Calu3 (cell line): ENCODE measurements around the gene WASHC4. TPM values are rescaled to one million over a fixed set of nuclear protein-coding genes. Genes with fewer than 3 reads are reported as not detected.

ENCODE experiments used
- BruUV-seq: library from RNA; stranded (reverse); fragments of 400-500 nt; replicated peaks from 2 replicates; lab custom pipeline; 2021; lab: Mats Ljungman, UMichigan
- CTCF ChIA-PET: fragments of 300-600 bp; sonication (Branson Sonifier 250); formaldehyde crosslinking; loops from one replicate; lab custom pipeline; 2022; ENCODE audit warnings: antibody characterized with exemption; lab: Charles Lee
- DNase-seq: peaks from one replicate; pipeline ENCODE4 v3.0.0; 2022
- H3K27ac Mint-ChIP-seq: one replicate; pipeline ENCODE4 v1.8.0; 2022; ENCODE audit warnings: mixed read lengths; ENCODE audit not compliant: unreplicated experiment
- H3K27me3 Mint-ChIP-seq: one replicate; pipeline ENCODE4 v1.8.0; 2022; ENCODE audit warnings: mixed read lengths; ENCODE audit not compliant: unreplicated experiment
- H3K36me3 Mint-ChIP-seq: one replicate; pipeline ENCODE4 v1.8.0; 2022; ENCODE audit warnings: mild to moderate bottlenecking, moderate library complexity, mixed read lengths; ENCODE audit not compliant: insufficient read depth, unreplicated experiment
- H3K4me1 Mint-ChIP-seq: one replicate; pipeline ENCODE4 v1.8.0; 2022; ENCODE audit warnings: mild to moderate bottlenecking, low read depth, mixed read lengths; ENCODE audit not compliant: unreplicated experiment
- H3K4me3 Mint-ChIP-seq: one replicate; pipeline ENCODE4 v1.8.0; 2022; ENCODE audit warnings: mild to moderate bottlenecking, low read depth, moderate library complexity, mixed read lengths; ENCODE audit not compliant: unreplicated experiment
- H3K9me3 Mint-ChIP-seq: one replicate; pipeline ENCODE4 v1.8.0; 2022; ENCODE audit warnings: low read depth, mixed read lengths; ENCODE audit not compliant: unreplicated experiment
- intact Hi-C: fragments of 100-400 bp; cut with micrococcal nuclease; formaldehyde crosslinking; loops from one replicate; pipeline ENCODE4 v1.10.0; 2022; ENCODE audit not compliant: unreplicated experiment
- total RNA-seq: library from RNA; stranded (reverse); gene quantifications from 2 replicates; pipeline ENCODE4 v1.2.3, GENCODE V29; 2022
- TF ChIP-seq, protein P1 (sequence below): fragments of 200-600 bp; IDR thresholded peaks from one replicate; pipeline ENCODE4 v1.8.0; 2022; ENCODE audit warnings: antibody characterized with exemption; ENCODE audit not compliant: unreplicated experiment

Gene WASHC4
- total RNA-seq, 1 experiment from 2014 or later = 73.0 TPM

DNA sequence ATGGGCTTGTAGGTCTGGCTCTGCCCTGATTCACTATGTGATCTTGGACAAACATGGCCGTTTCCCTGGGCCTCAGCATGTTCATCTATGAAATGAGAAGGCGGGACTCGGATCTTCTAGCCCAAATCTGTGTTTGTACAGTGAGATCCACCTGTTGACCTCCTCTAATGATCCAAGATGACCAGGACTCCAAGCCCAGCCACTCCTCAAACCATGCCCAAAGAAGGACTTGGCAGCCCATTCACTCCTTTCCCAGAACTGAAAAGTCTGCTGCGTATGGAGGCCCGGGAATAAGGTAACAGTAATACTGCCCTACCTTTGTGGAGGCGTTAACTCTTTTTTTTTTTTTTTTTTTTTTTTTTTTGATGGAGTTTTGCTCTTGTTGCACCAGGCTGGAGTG is 88.6 kb downstream of the WASHC4 start:
- Mint-ChIP-seq H3K4me1 (no peaks in the 10 kb centered on the region), H3K9me3 (no peaks in the 10 kb centered on the region), H3K4me3 (no peak overlapping the region), H3K27me3 (no peaks in the 10 kb centered on the region), H3K27ac (no peak overlapping the region), H3K36me3 (peaks cover 69% of the 10 kb centered on the region)
- DNase-seq = no peak
- CTCF ChIA-PET = no interaction called here
- no TSS peak for BruUV-seq
- intact Hi-C loops = no loop called here
- TF ChIP-seq, protein P1, sequence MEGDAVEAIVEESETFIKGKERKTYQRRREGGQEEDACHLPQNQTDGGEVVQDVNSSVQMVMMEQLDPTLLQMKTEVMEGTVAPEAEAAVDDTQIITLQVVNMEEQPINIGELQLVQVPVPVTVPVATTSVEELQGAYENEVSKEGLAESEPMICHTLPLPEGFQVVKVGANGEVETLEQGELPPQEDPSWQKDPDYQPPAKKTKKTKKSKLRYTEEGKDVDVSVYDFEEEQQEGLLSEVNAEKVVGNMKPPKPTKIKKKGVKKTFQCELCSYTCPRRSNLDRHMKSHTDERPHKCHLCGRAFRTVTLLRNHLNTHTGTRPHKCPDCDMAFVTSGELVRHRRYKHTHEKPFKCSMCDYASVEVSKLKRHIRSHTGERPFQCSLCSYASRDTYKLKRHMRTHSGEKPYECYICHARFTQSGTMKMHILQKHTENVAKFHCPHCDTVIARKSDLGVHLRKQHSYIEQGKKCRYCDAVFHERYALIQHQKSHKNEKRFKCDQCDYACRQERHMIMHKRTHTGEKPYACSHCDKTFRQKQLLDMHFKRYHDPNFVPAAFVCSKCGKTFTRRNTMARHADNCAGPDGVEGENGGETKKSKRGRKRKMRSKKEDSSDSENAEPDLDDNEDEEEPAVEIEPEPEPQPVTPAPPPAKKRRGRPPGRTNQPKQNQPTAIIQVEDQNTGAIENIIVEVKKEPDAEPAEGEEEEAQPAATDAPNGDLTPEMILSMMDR = no peak

DNA sequence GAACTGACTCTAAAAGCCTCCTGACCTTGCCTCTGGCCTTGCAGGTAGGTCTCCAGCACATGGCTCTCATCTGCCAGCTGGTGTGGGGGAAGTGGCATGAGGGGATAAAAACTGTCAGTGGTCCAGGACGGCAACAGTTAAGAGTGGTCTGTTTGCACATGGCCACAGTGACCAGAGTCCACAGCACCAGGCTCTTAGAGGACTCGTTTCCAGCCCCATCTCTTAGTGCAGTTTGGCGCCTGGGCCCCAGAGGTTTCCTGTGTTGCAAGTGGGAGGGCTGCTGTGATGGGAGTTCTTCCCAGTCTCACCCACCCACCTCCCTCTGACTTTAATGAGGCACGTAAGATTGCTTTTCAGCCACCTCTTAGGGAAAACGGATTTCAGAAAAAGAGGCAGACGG is 91.4 kb downstream of the WASHC4 start:
- DNase-seq = no peak
- Mint-ChIP-seq H3K4me3 (no peak overlapping the region), H3K4me1 (no peaks in the 10 kb centered on the region), H3K27me3 (no peaks in the 10 kb centered on the region), H3K9me3 (no peaks in the 10 kb centered on the region), H3K27ac (no peak overlapping the region), H3K36me3 (peaks cover 64% of the 10 kb centered on the region)
- BruUV-seq = no TSS peak
- TF ChIP-seq, protein P1 = no peak
- CTCF ChIA-PET = no interaction called here
- intact Hi-C loops = no loop called here

DNA sequence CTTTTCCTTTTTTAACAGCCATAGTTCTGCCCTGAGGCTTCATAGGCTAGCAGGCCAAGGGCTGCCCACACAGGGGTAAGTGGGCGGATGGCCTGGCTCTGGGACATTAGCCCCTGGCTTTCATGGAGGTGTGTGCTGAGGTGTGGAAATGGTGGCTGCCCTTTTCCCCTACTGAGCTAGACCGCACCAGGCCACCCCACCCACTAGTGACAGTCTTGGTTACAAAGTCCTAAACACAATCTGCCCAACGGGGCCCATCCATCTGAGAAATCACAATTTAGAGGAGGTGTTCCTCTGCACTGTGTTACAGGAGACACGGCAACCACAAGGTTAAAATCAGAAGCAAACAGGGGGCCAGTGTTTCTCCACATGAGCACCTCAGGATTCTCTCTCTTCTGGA is 92.9 kb downstream of the WASHC4 start:
- H3K4me3 Mint-ChIP-seq = no peak overlapping the region

DNA sequence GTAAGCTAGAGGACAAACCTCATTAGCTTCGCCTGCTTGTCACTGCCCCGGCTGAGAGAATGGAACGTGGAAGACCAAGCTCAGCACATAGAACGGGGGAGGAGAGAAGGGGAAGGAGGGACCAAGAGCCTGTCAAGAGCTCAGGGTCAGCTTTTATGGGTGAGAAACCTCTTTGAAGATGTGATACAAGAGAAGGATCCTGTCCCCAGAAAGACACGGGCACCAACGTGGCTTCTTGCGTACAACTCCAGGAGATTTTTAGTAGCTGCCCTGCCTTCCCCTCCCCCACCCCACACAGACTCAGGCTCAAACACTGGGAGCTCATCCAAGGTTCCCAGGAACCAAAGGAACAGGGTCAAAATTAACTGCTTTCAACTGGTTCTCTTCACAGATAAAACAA is 93.8 kb downstream of the WASHC4 start:
- H3K27ac Mint-ChIP-seq = no peak overlapping the region
- intact Hi-C loops = no loop called here
- no peaks in the 10 kb centered on the region for H3K9me3 Mint-ChIP-seq
- no TSS peak for BruUV-seq
- TF ChIP-seq, protein P1 = no peak
- no peak overlapping the region for H3K4me3 Mint-ChIP-seq
- DNase-seq = no peak
- H3K27me3 Mint-ChIP-seq = no peaks in the 10 kb centered on the region
- CTCF ChIA-PET = no interaction called here
- no peaks in the 10 kb centered on the region for H3K4me1 Mint-ChIP-seq
- H3K36me3 Mint-ChIP-seq = peaks cover 68% of the 10 kb centered on the region

More for the DNA sequence above, 92.9 kb downstream of the WASHC4 start:
- intact Hi-C loops = no loop called here
- TF ChIP-seq, protein P1 = no peak
- H3K9me3 Mint-ChIP-seq = no peaks in the 10 kb centered on the region
- H3K27me3 Mint-ChIP-seq = no peaks in the 10 kb centered on the region
- DNase-seq = no peak
- H3K4me1 Mint-ChIP-seq = no peaks in the 10 kb centered on the region
- peaks cover 72% of the 10 kb centered on the region for H3K36me3 Mint-ChIP-seq
- BruUV-seq = no TSS peak
- CTCF ChIA-PET = interaction anchor here (0.7 to 1.0 kb wide), 2 partner anchors 10 to 1246 kb away, joined by 6 read pairs; no protein-coding TSS in a partner anchor
- no peak overlapping the region for H3K27ac Mint-ChIP-seq
